NCI-H1694 (cell line): ENCODE results near the gene CACNA1A.
"Not testable (repeated sequence)": the region's sequence is repeated elsewhere in the genome, so short reads cannot be mapped to it uniquely, and the experiment has no call there.

Experiments
- DNase-seq: peaks from one replicate; lab custom pipeline; 2025; lab: John Stamatoyannopoulos, UW

The CACNA1A gene

DNA sequence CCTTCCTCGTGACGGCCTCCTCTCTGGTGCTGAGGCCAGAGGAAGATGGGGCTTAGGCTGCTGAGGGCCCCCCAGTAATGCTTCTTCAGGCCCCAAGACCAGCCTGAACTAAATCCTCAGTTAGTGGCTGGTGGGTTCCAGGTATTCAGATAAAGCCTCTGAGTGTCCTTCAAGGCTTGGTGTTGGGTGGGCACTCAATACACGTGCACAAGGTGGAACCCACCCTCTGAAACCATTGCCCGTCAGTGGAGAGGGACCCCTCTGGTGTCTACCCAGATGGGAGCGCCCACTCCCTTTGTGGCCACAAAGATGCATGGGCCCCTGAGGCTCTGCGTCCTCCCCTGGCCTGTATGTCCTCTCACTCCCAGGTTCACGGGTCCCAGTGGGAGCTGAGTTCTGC, 277.0 kb downstream of the CACNA1A start:
- DNase-seq = no peak

DNA sequence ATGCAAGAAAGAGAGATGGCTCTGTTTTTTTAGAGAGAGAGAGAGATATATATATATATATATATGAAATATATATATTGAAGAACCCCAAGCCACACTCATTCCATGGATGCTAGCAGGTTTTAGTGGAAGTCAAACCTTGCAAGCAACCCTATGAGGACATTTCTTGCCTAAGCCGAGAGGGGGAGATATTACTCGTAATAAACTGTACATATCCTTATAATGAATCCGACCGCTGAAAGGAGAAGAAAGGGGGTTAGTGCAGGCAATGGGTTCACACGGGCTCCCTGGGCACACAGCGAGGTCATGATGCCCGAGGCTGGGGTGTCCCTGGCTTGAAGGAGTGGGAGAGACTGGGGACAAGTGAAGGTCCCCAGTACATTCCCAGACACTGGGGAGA, 277.7 kb downstream of the CACNA1A start:
- DNase-seq = no peak

DNA sequence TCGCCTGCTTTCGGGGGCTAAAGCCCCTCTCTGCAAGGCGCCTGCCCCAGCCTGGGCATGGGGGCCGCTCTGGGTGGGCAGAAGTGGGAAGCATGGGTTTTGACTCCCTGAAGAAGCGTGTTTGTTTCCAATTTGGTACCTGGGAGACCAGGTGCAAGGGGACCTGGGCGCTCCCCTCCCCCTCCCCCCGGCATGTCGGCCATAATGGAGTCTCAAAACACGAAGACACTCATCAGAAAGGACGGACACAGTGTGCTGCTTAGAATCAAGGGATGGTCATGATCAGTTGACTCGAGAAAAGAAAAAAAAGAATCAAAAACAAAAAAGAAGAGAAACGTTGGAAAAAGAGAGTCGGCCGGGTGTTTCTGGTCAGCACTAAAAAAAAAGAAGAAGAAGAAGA, 279.3 kb downstream of the CACNA1A start:
- DNase-seq = no peak

DNA sequence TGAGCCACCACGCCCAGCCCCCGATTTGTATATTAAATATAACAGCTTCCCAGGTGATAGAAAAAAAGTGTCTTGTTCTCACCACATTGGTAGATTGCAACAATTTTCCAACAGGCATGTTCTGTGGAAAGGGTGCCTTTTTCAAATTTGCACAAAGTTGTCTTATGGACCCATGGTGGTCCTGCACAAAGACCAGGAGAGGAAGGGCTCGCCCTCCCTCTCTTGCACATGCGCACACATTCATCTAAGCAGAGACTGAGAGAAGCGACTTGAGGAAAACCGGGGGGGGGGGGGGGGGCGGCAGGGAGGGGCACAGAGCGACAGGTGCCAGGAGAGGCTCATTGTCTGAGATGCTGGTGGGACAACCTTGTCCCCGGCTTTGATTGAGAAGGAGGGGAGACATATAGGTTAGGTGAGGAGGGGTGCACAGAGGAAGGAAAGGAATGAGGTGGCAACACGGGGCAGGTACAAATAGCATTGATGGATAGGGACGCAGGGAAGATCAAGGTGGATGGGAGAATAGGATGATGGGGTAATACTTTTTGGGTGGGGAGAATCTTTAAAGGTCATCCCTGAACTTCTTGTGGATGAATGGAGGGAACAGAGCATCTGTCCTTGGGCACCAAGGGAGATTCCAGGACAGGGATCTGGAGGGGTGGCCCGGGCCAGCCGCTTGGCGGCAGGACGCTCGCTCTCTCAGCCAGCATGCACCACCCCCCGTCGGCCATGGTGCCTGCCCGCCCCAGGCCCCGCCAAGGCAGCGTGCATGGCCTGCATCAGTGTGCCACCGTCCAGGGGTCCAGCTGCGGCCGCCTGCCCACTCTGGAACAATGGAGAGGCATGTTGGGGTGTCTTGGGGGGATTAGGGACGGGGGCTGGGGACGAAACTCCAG, 280.1 kb downstream of the CACNA1A start:
- no peak for DNase-seq

DNA sequence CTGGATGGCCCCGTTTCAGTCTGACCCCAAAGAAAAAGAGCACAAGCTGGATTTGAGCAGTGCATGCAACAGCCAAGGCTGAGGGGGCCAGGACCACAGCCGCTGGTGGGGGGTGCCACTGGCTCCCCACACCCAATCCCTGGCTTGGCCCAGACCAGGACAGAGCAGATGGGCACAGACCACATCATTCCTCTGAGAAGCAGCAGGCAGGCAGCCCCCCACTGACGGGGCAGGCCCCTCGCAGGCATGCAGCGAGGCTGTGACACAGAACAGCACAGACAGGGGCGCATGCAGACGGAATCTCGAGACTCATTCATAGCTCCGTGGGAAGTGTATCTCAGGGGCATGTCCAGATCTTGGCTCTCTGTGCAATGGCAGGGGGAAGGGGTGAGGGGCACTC, 281.2 kb downstream of the CACNA1A start:
- DNase-seq = no peak

DNA sequence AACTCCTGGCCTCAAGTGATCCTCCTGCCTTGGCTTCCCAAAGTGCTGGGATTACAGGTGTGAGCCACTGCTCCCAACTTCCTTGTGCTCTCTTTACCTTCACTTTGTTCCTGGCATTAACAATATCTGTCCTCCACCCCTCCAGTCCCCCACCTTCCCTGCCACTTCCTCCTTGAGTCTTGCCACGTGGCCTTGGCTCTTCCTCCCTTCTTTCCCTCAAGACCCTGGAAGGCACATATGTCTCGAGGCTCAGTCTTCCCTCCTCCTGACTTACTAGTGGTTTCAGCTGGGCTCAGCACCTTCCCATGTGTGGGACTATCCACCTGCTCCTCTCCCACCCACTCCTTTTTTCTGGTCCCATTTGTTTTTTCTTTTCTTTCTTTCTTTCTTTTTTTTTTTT, 285.4 kb downstream of the CACNA1A start:
- DNase-seq = no peak

DNA sequence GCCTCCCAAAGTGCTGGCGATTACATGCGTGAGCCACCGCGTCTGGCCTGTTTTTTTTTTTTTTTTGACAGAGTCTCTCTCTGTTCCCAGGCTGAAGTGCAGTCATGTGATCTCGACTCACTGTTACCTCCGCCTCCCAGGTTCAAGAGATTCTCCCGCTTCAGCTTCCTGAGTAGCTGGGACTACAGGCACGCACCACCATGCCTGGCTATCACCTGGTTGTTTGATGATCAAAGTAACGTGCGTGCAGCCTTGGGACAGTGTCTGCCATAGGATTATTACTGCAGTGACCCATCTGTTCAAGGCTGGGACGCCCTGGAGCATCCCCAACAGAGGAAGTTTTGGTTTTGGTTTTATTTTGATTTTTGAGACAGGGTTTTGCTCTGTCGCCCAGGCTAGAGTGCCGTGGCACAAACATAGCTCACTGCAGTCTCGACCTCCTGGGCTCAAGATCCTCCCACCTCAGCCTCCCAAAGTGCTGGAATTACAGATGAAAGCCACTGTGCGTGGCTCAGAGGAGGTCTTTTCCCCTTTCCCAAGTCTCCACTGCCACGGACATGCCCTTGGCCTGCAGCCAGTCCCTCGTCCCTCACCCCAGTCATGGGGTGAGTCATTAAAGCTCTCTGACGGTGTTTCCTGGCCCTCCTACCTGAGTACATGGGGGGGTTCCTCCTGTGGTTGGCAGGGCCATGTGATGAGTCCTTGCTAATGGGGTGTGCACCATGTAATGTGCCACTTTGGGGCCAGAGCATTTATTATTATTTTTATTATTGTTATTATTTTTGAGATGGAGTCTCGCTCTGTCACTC, 290.5 kb downstream of the CACNA1A start:
- DNase-seq = no peak

DNA sequence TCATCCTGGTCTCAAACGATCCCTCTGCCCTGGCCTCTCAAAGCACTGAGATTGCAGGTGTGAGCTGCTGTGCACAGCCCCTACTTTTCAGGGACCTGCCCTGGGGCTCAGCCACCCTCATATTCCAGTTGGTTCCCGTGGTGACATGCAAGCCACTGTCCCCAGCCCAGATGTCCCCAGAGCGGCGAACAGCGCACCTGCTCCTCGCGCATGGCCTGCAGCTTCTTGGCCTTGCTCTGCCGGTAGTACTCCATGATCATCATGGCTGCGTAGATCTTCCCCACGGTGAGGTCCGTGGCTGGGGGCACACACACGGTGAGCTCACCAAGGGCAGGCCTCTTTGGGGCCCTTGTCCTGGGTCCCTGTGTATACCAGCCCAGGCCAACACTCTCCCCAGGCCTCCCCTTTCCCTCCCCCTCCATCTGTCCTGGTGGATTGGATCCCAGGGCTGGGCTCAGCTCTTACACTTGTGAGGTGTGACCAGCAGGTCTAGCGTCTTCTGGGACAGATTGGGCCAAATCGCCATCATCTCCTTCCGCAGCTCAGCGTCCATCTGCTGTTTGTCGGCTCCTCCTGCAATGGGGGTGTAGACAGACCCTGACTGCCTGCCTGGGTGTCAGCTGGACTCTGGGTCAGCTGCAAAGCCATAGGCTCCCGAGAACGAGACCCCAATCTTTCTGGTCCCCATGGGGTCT, 292.1 kb downstream of the CACNA1A start:
- no peak for DNase-seq

DNA sequence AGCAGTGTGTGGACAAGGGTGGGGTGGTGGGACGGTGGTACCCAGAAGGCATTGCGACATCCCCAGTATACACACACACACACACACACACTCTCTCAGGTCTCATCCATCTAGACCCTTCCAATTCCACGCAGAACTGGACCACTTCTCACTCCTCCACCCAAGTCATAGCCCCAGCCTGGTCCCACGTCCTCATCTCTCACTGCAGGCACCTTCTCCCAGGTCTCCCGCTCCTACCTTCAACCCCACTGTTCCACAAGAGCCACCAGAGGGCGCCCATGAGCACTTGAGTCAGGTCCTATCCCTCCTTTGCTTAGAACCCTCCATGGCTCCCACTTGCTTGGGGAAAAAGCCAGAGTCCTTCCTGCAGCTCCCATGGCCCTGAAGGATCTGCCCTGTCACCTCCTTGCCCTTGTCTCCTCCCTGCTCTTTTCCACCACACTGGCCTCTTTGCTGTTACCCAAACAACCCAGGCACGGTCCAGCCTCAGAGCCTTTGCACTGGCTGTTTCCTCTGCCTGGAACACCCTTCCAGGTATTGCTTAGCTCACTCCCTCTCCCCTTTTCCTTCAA, 293.4 kb downstream of the CACNA1A start:
- no peak for DNase-seq

DNA sequence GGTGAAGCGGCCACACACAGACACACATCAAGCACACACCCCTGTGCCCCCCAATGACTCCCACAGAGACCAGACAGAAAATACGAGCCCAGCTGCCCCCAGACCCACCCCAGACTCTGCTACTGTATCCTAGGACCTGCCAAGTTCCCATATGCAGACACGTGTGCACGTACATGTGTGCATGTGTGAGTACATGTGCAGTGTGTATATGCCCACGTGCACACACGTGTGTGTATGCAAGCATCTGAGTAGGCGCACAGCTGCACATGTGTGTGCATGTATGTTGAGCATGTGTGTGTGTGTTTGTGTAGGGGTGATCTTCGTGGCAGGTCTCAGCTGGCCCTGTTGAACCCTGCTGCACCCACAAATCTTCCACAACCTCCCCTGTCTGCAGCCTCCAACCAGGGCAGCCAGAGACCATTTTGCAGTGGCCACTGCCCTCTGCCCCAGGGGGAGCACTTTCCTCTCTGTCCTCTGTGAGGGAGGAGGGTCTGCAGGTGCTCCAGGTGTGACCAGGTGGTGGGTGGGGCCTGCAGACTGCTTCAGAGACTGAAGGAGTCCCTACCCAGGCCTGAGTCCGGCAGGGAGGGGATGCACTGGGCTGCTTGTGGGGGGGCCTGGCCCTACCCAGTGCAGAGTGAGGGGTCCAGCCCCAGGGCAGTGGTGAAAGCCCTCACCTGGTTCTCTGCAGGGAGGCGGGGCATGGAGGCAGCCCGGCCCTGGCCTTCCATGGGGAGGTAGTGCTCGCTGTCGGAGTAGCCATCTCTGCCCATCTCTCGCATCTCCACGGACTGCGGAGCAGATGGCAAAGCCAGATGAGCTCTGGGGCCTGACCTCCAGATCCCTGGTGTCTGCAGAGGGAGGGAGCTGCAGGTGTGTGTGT, 294.6 kb downstream of the CACNA1A start:
- no peak for DNase-seq

DNA sequence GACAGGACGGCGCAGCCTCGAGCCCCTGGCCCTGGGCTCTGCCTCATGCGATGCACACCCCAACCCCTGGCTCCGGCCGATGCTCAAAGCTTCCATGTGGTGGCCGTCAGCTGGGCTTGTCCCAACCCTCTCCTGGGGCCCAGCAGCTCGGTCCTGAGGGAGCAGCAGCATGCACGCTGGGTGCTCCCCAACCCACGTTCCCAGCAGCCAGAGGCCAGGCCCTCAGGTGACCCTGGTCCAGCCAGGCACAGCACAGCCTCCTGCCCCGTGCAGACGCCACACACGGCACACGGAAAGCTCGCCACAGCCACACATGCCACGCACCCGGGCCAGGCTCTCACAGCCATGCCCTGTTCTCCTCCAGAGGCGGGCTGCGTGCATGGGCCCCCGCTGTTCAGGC, 295.3 kb downstream of the CACNA1A start:
- DNase-seq = no peak

DNA sequence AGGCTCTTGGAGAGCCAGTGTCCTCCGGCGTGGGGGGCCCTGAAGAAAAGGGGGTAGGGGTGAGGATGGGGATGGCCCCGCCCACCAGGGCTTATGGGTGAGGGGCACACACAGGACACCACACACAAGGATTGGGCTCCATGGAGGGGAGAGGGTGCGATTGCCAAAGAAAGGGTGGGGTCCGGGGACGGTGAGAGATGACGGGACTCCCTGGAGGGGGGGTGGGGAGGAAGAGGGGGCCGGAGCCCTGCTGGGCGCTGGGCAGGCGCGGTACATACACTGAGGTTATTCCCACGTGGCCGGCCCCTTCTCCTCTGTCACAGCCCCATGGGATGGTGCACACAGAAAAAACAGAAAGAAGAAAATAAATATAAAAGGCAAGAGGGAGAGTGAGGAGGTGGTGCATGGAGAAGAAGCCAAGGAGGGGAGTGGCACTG, 295.9 kb downstream of the CACNA1A start:
- no peak for DNase-seq

DNA sequence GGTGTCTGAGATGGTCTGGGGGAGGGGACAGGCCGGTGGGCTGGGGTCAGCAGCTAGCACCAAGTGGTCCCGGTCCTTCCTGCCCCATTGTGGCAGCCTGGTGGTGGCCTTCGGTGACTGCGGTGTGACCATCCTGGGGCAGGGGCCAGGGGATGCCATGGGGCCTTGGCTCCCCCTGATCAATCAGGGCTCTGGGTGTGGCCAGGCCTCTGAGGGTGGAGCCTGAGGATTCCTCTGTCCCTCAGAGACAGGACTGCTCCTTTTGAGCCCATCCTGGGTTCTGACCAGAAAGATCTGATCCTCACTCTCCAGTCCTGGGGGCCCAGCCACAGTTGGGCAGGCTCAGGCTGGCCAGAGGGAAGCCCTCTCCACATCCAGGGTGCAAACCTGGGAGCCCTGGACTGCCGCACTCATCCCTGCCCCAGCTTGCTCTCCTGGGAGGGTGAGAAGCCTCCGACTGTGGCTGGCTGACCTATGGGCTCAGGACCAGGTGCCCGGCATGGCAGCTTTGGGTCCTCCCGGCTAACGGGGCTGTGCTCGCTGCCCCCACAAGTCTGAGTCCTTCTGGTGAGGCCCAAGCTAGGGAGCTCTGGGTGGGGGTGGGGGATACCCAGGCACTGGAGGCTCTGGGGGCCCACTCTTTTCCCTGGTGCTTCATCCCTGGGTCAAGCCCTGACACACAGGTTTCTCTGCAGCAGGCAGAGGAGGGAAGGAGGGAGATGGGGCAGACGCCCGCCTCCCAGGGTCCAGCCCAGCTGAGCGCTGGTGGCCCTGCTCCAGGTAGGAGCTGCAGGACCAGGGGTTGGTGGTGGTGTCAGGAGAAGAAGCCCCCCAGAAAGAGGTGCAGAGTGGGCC, 296.6 kb downstream of the CACNA1A start:
- no peak for DNase-seq

DNA sequence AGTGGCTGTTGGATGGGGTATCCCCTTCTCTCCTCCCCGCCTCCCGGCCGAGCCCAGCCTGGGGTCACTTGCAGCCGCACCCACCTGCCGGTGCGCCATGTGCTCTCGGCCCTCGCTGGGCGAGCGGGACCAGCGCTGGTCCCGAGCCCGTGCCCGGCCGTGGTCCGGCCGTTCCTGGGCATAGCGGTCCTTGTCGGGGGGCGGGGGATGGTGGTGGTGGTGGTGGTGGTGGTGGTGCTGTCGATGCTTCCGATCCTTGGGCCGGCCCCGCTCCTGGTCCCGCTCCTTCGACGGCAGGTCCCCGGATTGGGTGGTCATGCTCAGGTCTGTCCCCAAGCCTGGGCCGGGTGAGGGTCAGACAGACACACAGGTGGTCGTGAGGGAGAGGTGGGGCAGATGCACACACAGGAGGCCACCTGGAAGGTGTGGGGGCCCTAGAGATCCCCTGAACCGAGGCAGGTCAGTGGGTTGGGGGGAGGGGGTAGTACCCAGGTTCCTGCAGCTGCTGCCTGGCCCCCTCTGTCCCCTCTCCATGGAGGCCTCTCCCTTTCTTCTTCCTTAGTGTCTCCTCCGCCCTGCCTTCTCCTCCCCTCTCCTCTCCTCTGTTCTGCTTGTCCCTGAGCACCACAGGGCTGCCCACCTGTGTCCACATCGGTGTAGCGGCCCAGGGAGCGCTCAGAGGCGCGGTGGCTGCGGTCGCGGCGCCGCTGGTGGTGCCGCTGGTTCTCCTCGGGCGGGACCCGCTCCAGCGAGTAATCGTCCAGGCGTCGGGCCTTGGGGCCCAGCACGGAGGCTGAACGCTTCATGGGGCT, 297.4 kb downstream of the CACNA1A start:
- no peak for DNase-seq

DNA sequence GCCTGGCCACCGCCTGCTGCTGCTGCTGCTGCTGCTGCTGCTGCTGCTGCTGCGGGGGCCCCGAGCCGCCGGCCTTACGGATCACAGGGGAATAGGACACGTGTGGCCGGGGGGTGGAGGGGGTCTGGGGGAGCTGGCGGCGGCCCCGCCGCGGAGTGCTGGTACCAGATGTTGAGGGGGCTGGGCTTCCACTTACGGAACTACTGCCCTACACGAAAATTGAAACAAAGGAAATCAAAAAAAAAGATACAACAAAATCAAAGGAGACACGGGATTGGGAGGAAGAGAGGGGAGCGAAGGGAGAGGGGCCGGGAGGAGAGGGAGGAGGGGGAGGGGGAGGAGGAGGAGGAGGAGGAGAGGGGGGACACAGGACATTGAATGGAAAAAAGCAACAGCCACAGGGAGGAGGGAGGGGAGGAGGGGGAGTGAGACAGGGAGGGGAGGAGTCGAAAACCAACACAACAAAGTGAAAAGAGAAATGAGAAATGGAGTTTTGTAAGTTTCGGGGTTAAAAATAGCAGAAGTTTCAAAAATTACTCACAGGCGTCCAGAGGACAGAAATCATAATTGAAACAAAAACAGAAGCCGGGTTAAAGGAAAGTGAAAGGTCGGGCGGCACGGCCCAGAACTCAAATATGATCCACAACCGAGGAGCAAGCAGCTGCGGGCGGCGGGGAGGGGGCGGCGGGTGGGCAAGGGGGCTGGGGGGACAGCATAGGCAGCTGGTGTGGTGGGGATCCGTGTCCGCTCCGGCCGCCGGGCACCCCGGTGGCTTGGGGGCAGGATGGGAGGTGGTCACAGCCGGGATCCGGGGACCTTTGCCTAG, 298.2 kb downstream of the CACNA1A start:
- no peak for DNase-seq

DNA sequence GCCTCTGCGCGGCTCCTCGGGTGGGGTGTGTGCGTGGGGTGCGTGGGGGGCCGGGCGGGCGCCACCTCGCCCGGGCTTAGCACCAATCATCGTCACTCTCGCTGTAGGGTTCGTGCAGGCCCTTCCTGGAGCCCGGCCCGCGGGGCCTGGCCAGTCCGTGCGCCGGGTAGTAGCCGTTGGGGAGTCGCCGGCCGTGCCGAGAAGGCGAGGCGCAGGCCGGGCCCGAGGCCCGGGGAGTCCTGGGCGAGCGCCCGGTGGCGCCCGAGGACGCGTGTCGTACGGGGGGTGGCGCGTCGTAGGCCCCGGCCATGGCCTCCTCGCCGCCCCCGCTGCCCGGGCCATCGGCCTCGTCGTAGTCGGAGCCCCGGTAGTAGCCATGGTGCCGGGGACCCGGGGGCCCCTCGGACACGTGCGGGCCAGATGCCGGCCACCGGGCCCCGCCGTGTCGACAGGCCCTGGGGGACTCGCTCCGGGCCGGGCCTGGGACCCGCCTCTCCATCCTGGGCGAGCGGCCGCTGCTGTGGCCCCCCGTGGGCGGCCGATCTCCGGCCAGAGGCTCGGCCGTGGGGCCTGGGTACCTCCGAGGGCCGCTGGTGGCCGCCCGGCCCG, 298.9 kb downstream of the CACNA1A start:
- no peak for DNase-seq

DNA sequence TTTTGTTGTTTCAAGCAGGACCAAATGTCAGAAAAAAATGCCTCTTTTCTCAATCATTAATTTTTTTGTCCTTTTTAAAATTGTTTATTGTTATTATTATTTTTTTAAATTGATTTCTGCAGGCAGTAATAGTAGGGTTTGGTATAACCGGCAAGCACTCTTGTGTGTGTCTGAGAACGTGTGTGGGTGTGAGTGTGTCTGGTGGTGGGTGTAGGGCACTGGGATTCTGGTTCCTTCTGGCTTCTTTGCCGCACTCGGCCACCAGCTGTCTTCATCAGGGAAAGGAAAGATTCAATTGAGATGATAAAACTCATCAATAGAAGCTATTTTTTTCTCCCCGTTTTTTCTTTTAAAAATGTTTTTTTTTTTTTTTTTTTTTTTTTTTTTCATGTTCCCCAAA, 299.7 kb downstream of the CACNA1A start:
- no peak for DNase-seq

DNA sequence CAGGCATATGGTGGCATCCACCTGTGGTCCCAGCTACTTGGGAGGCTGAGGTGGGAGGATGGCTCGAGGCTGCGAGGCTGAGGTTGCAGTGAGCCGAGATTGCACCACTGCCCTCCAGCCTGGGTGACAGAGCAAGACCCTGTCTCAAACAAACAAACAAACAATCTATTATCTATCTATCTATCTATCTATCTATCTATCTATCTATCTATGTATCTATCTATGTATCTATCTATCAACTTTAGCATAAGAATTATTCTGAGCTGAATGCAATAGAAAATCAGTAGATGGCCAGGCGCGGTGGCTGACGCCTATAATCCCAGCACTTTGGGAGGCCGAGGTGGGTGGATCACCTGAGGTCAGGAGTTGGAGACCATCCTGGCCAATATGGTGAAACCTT, 304.2 kb downstream of the CACNA1A start:
- DNase-seq = not testable (repeated sequence)
